GM04504 (cell line): ENCODE measurements around the gene CCT4.
"Not testable (repeated sequence)": the region's sequence is repeated elsewhere in the genome, so short reads cannot be mapped to it uniquely, and the experiment has no call there.

Source experiments
- DNase-seq: peaks from one replicate; pipeline ENCODE4 v3.0.0-alpha.2; 2012; ENCODE audit warnings: low read depth

Gene CCT4

DNA sequence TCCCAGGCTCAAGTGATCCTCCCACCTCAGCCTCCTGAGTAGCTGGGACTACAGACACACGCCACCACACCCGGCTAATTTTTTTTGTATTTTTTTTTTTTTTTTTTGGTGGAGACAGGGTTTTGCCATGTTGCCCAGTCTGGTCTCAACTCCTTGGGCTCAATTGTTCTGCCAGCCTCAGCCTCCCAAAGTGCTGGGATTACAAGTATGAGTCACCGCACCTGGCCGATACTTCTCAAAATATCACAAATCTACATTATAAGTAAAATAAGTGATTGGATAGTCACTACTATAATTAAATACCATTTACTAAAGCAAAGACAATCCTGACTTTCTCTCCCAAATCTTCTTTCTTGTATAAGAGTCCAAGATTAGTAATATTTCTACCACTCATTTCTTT lies 9.1 kb downstream of the CCT4 start:
- not testable (repeated sequence) for DNase-seq

DNA sequence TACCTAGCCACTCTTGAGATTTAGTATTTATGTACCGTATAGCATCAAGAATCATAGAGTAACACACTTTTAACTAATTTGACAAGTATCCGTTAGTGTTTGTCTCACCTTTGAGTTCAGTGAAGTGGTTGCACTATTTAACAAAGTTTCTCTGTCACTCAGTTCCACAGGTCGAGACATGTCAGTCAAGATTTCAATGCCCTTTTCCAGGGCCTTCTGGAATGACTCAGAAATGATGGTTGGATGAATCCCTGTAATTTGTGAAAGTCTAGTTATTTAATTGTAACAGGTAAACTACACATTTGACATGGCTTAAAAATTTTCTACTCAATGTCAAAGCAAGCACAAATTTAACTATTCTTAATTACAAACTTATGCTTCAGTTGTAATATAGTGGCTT lies 9.7 kb downstream of the CCT4 start:
- DNase-seq: no peak

DNA sequence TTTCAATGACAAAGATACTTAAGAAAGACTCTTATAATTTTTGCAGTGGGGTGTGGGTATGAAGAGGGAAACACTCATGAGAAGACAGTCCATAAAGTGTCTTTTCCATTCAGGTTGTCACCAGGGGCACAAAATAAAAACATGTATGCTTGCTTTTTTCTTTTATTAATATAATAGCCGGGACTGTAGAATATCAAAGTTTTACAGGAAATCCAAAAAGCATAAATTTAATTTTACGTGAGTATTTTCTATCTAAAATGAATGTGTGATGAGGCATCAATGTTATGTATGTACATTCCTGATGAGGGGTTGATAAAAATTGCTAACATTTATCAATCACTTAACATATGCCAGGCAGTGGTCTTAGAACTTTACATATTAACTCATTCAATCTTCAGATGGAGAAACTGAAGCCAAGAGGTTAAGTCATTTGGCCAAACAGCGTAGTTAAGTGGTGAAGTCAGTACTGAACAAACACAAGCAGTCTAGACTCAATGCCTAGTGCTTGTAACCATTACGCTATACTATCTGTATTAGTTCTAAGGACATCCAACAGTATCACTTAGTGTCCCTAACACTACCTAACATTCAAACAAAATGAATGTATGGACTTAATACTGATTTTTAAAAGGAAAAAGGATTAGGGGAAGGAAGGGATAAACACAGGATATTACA lies 10.7 kb downstream of the CCT4 start:
- DNase-seq: no peak

DNA sequence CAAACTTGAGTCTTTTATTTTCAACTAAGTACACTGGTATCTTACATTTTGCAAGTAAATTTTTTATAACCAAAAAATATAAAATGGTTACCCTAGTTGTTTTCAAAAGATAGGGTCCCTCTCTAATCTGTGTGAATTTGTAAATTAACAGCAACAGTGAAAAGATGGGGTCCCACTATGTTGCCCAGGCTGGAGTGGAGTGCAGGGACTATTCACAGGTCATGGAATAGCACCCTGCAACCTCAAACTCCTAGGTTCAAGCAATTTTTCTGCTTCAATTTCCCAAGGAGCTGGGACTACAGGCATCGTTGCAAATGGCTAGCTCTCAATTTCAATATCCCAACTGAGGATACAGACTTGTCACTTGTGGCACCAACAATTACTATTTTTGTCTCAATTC lies 12.1 kb downstream of the CCT4 start:
- no peak for DNase-seq

DNA sequence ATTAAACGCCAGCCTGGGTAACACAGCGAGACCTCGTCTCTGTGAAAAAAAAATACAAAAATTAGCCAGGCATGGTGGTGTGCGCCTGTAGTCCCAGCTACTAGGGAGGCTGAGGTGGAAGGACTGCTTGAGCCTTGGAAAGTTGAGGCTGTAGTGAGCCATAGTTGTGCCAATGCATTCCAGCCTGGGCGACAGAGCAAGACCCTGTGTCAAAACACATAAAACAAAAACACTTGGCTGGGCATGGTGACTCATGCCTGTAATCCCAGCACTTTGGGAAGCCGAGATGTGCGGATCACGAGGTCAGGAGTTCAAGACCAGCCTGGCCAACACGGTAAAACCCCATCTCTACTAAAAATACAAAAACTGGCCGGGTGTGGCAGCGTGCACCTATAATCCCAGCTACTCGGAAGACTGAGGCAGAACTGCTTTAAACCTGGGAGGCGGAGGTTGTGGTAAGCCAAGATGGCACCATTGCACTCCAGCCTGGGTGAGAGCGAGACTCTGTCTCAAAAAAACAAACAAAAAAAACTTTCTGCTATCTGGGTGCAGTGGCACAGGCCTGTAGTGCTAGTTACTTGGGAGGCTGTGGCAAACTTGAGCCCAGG lies 21.9 kb downstream of the CCT4 start:
- DNase-seq: not testable (repeated sequence)

DNA sequence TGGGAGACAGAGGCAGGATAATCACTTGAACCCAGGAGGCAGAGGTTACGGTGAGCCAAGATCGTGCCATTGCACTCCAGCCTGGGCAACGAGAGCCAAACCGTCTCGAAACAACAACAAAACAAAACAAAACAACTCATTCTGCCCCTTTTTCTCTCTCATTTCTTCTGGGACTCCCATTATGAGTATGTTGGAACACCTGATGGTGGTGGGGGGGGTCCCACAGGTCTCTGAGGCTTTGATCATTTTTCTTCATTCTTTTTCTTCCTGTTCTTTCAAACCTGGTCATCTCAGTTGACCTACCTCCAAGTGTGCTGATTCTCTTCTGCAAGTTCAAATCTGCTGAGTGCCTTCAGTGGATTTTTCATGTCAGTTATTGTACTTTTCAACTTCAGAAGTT lies 26.4 kb downstream of the CCT4 start:
- DNase-seq: no peak

DNA sequence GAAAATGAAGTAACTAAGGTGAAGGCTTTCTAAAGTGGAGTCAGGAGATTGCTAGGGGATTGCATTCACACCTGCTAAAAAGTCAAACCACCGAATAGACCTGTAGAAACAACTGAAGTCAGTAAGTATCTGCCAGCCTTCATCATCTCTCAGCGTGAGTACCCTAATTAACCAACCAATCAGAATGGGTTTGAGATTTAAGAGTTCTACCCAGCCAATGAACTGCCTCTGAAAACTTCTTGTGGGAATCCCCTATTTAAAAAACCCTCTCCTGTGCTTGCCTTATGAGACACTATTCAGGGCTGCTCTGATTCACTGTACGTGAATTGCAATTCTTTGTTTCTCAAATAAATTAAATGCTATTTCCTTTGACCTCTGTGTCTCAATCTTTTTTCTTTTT lies 31.2 kb downstream of the CCT4 start:
- DNase-seq: no peak

DNA sequence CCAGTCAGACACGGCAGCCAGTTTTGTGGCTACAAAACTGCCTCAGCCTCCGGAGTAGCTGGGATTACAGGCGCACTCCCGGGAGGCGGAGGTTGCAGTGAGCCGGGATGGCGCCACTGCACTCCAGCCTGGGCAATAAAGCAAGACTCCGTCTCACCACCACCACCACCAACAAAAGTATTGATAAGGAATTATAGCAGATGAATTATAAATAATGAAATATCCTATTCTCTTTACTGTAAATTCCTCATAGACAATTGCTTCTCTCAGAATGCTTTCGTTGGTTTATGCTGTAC lies 33.2 kb downstream of the CCT4 start:
- no peak for DNase-seq

DNA sequence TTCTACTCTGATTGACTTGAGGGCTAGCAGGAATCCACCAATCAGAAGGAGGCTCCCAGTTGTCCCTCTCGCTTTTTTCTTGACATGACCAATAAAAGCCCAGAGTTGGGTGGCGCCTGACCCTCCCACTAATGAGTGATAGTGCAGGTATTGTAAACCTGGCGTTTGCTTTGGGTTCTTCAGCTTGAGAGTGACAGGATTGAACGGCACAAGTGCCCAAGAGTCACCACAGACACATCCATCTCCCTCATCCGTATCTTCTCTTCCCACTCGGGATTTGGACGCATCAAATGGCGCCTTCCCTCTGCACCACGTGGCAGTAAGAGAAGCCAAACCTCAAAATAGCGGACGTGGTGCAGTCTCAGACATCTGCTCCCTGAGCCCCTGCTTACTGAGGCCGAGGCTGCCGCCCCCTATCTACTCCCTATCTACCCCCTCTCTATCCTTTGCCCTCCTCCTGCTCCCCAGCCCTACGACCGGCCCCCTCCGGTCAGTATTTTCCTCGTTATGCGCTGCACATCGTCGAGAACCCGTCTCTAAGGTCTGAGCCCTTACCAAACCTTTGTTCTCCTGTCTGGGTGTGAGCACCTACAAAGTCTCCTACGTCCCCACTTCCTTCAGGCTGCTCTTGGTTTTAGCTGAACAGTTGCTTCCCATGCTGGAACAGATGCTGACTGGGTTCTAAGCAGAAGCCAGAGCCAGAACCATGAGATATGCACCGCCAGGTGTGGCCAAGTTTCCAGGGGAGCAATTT lies 33.7 kb downstream of the CCT4 start:
- peak; percentile 89 for DNase-seq

DNA sequence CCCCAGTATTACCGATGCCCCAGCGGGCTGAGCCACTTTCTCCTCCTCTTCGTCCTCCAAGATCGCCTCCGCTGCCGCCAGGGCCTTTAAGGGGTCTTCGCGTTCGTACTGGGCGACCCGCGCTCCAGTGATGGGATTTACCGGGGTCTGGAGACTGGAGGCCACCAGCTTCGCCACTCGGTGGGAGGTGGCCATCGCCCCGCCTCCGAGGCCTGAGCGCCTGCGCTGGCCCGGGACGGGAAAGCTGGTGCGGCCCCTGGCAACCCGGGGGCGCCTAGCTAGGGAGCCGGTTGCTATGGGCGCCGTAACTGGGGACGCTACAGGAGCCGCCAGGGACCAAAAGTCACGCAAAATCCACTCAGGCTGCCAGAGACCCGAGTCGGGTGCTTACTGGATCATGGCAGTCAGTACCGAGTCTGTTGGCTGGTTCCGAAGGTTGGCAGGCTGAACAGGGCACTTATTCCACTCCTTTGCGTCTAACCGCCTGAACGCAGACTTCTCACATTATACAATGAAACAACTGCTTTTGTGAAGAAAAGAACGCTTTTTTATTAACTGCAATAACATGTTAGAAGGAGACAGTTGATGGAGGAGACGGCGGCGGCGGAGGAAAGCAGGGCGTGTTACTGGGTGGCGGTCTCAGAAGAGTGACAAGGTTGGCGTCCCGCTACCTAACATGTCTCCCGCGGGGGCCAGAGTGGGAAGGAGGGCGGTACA lies 34.5 kb downstream of the CCT4 start, which contains the start of gene FAM161A:
Gene FAM161A (minus strand): TSS at position 214 of the 717 bp plus-strand sequence. CDS start 19 bp downstream, at position 195.
- DNase-seq: peak; percentile 62

DNA sequence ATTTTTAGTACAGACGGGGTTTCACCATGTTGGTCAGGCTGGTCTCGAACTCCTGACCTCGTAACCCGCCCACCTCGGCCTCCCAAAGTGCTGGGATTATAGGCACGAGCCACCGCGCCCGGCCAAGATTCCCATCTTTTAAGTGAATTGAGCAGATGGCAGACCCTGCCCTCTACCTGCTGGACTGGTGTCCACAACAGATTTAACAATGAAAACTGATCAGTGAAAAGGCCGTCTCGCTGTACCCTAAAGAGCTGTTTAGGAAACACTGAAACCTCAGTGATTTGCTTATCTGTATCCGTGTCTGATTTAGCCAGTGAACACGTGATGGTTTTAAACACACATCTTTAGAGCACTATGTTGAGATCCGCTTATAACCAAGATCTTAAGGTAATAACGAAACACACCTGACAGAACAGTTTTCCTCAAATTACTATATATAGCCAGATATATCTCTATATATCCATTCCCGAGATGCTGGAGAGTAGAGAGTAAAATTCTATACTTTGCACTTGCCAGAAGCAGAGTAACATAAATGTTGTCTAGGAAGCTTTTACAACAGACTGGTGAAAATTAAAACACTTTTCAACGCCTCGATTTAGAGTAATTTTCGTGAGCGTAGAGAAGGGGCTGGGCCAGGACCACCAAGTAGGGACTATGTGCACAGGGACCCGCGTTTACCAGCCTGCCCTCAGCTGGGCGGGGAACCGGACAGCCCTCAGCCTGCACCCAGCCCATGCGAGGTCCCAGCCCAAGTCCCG lies 35.2 kb downstream of the CCT4 start:
- no peak for DNase-seq

DNA sequence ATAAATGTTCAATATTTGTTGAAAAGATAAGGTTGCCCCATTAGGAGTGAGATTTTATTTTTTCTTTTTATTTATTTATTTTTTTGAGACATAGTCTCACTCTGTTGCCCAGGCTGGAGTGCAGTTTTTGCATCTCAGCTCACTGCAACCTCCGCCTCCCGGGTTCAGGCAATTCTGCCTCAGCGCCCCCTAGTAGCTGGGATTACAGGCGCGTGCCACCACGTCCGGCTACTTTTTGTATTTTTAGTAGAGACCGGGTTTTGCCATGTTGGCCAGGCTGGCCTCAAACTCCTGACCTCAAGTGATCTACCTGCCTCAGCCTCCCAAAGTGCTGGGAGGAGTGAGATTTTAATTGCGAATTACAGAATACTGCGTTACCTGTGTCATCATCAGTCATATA lies 37.2 kb downstream of the CCT4 start:
- DNase-seq: not testable (repeated sequence)

DNA sequence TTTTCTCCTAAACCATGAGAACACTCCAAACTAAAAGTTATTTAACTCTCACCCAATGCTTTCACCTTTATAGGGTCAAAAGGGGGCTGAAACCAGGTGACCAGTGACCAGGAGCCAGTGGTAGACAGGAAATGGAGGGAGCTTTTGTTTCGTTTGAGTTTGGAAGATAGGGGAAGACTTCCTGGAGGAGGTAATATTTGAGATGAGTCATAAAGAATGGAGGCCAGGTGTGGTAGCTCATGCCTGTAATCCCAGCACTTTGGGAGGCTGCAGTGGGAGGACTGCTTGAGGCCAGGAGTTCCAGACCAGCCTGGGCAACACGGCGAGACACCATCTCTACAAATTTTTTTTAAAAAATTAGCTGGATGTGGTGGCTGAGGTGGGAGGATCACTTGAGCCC lies 43.1 kb downstream of the CCT4 start:
- DNase-seq: no peak

DNA sequence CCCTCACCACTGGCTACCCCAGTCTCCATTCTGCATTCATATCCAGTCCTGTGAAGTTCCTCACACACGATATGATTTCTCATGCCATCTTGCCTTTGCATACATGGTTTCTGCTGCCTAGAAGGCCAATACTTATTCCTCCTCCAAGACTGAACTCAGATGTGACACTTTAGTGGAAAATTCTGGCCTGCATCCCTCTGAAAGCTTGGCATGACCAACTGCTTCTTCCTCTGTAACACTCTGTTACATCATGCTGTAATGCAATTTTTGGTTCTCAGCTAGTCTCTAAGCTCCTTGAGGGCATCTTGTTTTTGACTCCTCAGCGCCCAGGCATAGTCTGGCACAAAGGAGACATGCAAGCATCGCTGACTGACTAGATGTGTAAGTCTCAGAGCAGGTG lies 47.2 kb downstream of the CCT4 start:
- no peak for DNase-seq

DNA sequence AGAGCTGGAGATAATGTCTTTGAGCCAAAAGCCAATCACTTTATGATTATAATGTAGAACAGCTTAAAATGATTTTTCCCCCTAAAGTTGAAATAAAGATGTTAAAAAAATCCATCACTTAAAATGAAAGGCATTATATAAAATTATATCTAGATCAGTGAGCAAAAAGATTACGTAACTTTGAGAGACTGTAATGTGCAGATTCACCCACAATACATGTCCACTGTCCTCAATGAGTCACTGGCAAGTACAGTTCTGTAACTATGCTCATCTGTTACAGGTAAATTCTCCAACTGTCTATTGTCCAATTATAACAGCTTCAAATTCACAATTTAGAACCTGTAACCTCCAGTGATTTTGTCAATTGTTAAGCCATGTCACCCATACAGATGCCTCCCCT lies 53.6 kb downstream of the CCT4 start:
- DNase-seq: no peak

DNA sequence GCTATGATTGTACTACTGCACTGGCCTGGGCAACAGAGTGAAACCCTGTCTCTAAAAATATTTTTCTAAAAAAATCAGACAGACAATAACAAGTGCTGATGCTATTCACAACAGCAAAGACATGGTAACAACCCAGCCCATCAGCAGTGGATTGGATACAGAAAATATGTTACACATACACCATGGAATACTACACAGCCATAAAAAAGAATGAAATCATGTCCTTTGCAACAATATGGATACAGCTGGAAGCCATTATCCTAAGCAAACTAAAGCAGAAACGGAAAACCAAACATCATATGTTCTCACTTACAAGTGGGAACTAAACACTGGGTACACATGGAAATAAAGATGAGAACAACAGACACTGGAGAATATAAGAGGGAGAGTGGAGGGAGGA lies 54.5 kb downstream of the CCT4 start:
- DNase-seq: no peak

DNA sequence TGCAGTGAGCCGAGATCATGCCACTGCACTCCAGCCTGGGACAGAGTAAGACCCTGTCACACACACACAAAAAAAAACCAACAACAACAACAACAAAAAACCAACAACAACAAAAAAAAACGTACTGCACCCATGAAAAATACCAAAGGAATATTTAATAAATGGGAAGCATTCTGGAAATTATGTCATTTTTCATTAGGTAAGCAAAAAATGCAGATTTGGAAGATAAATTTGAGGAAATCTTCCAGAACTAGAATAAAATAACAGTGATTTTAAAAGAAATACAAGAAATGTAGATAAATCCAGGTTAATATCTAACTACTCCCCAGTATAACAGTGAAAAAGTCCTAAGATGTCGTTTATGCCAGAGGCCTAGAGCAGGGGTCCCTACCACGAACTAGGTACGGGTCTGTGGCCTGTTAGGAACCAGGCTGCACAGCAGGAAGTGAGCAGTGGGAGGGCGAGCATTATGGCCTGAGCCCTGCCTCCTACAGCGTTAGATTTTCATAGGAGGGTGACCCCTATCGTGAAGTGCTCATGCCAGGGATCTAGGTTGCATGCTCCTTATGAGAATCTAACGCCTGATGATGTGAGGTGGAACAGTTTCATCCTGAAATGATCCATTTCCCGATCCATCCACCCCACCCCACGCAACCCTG lies 56.1 kb downstream of the CCT4 start:
- DNase-seq: no peak

DNA sequence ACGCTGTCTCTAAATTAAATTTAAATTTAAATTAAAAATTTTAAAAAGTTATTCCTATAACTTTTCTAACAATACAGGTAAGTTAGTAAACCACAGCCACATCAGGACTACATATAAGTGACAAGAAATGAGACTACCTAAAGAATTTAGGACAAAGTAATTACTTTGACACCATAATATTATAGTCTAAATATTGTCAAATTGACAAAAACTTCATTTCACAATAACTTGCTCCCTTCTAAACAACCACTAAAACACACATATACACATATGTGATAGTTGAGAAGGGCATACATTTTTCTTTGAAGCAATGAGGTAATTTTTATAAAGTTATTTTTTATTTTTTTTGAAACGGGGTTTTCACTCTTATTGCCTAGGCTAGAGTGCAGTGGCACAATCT lies 66.2 kb downstream of the CCT4 start:
- no peak for DNase-seq
